HFF-Myc (cell line): ENCODE results near the gene RERE.

Source experiments
- DNase-seq: peaks from one replicate; pipeline ENCODE4 v3.0.0-alpha.2; 2011; ENCODE audit warnings: low read depth; ENCODE audit errors: extremely low read depth
- H3K4me3 ChIP-seq: replicated peaks from 2 replicates; pipeline ENCODE4 v1.5.1; 2011; ENCODE audit warnings: low read depth, mild to moderate bottlenecking, control low read depth, low read length
- TF ChIP-seq, protein P1 (sequence below): IDR thresholded peaks from 2 replicates; pipeline ENCODE4 v1.5.1; 2012; ENCODE audit warnings: mild to moderate bottlenecking, low read depth, low read length, control low read depth; ENCODE audit errors: missing control alignments

Gene RERE

DNA sequence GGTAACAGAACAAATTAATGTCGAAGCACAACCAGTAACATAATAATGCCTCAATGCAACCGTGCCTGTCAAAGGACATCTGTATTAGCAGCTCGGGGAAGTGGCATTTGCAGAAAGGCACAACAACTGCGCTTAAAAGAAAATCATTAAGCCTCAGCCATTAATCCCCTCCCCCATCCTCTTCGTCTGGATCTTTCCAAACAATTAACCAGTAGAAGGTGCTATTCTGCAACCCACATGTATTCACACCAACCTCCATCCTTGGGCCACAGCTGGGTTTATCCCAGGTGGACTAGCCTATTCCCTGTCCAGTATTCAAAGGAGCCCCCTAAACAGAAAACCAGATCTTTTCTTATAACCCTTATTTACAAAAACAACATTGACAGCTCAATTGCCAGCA lies 2.6 kb downstream of the RERE start:
- no peak for DNase-seq
- H3K4me3 ChIP-seq = no peak overlapping the region
- TF ChIP-seq, protein P1, sequence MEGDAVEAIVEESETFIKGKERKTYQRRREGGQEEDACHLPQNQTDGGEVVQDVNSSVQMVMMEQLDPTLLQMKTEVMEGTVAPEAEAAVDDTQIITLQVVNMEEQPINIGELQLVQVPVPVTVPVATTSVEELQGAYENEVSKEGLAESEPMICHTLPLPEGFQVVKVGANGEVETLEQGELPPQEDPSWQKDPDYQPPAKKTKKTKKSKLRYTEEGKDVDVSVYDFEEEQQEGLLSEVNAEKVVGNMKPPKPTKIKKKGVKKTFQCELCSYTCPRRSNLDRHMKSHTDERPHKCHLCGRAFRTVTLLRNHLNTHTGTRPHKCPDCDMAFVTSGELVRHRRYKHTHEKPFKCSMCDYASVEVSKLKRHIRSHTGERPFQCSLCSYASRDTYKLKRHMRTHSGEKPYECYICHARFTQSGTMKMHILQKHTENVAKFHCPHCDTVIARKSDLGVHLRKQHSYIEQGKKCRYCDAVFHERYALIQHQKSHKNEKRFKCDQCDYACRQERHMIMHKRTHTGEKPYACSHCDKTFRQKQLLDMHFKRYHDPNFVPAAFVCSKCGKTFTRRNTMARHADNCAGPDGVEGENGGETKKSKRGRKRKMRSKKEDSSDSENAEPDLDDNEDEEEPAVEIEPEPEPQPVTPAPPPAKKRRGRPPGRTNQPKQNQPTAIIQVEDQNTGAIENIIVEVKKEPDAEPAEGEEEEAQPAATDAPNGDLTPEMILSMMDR = no peak

DNA sequence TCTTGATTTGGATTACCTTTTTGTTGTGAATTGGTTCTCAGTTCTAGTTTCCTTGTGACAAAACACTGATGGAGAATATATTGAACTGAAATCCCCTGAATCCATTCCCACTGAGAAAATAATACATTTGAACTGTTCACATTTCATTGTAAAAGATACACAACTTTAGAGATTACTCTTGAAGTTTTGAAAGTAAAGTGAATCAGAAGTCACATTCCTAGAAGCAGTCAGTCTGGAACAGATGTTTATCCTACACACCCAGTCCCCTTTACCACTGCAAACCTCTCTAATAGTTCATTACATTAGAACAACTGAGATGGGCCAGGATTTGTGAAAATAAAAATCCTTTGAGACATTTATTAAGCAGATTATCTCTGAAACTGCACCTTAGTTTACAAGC lies 3.4 kb downstream of the RERE start:
- DNase-seq = no peak
- TF ChIP-seq, protein P1 = no peak
- H3K4me3 ChIP-seq = no peak overlapping the region

DNA sequence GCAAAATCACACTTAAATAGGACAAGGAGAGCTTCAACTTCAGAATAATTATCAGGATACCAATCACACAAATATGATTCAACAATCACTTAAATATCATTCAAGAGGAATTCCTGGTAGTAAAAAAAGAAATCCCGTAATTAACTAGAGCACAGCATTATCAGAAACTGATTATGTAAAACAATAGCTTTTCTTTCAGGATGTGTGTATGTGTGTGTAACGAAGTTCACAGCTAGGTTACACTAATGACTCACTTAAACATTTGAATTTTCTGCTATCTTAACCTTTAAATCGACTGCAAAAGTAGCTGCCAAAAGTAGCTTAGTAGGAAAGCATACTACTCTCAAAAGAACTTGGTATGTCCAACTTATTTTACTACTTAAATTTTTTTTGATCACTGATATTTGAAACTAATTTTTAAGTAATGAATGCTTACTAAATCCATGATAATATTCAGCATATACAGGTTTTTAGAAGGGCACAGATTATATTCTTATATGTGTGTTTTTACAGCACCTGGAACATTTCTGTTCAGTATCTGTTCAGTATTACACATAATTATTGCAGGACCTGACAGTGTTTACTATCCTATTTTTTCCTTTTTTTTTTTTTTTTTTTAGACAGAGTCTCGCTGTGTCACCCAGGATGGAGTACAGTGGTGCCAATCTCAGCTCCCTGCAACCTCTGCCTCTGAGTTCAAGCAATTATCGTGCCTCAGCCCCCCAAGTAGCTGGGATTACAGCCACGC lies 4.2 kb downstream of the RERE start:
- TF ChIP-seq, protein P1 = no peak
- DNase-seq = no peak

DNA sequence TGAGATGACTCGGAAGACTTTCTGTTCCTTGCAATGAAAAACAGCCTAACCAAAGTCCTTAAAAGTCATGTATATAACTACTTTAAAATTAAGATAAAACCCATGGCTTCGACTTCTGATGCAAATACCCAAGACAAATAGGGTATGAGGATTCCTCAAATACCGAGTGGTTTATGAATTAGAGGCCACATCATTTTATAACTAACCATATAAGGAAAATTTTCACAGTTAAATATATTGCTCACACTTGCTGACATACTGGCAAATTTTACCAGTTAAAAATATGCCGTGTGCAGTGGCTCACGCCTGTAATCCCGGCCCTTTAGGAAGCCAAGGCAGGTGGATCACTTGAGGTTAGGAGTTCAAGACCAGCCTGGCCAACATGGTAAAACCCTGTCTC lies 5.4 kb downstream of the RERE start:
- no peak for DNase-seq
- TF ChIP-seq, protein P1 = no peak
- H3K4me3 ChIP-seq = no peak overlapping the region

More for the DNA sequence above, 4.2 kb downstream of the RERE start:
- H3K4me3 ChIP-seq = no peak overlapping the region

DNA sequence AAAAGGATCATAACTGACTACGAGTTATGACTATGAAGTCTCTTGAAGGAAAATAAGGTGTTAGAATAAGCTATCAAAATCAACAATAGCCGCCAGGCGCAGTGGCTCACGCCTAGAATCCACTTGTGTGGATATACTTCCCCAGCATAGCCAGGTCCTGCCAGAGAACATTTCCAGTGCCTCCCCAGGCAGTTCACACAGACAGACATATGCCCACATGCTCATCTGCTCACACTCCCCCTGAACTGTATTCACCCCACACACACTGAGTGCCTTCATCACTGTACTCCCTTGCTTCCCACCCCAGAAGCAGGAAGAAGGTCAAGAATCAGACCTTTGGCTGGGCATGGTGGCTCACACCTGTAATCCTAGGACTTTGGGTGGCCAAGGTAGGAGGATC lies 6.5 kb downstream of the RERE start:
- H3K4me3 ChIP-seq = no peak overlapping the region
- TF ChIP-seq, protein P1 = no peak
- DNase-seq = no peak

DNA sequence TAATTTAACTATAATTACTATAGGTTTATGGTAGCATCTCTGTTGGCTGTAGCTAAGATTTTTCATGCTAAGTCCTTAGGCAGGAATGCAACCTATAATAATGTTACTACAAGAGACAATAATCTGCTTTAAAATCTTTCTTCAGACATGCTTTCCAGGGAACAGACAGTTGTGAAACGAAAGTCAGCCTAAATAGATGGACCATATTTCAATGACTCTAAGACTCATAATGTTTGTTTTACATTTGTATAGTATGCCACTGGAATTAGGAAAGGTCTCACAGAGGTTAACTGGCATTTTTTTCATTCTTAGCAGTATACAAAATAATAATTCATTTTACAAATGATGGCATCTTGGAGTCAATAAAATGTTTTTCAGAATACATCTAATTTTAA lies 8.1 kb downstream of the RERE start:
- TF ChIP-seq, protein P1 = no peak
- DNase-seq = no peak

DNA sequence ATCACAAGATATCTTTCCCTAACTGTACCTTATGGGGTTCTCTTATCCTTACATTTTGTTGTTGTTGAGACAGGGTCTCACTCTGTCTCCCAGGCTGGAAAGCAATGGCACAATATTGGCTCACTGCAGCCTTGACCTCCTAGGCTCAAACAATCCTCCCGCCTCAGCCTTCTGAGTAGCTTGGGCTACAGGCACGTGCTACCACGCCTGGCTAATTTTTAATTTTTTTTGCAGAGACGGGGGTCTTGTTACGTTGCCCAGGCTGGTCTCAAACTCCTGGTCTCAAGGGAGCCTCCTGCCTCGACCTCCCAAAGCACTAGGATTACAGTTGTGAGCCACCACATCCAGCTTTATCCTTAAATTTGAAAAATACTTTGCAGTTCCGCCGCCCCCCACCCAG lies 10.4 kb downstream of the RERE start:
- no peak for DNase-seq
- TF ChIP-seq, protein P1 = no peak
- no peak overlapping the region for H3K4me3 ChIP-seq

More for the DNA sequence above, 8.1 kb downstream of the RERE start:
- no peak overlapping the region for H3K4me3 ChIP-seq
